WTC11 (cell line): Measurements from ENCODE around the gene ZDHHC18. TPM values are rescaled to one million over a fixed set of nuclear protein-coding genes. Genes with fewer than 3 reads are reported as not detected.
"Not testable (repeated sequence)": the region's sequence is repeated elsewhere in the genome, so short reads cannot be mapped to it uniquely, and the experiment has no call there.

ENCODE experiments used
- ATAC-seq: fragments of 200-7000 bp; cut with Tn5 transposase; 2 replicates; pipeline ENCODE4 v1.10.0; 2021; ENCODE audit warnings: mild to moderate bottlenecking, moderate library complexity
- CTCF ChIA-PET: fragments of 300-600 bp; sonication (Branson Sonifier 250); formaldehyde crosslinking; loops from one replicate; lab custom pipeline; 2021; ENCODE audit warnings: antibody characterized with exemption; lab: Charles Lee
- POLR2A ChIA-PET: fragments of 350-600 bp; sonication (Branson Sonifier 250); formaldehyde crosslinking; loops from one replicate; lab custom pipeline; 2021; ENCODE audit warnings: antibody characterized with exemption; lab: Charles Lee
- DNase-seq: peaks from one replicate; pipeline ENCODE4 v3.0.0; 2021; ENCODE audit warnings: low spot score
- H3K27ac Mint-ChIP-seq: 2 replicates; pipeline ENCODE4 v1.8.0; 2021; ENCODE audit warnings: mixed read lengths
- H3K27me3 Mint-ChIP-seq: 2 replicates; pipeline ENCODE4 v1.8.0; 2021; ENCODE audit warnings: low read depth, mild to moderate bottlenecking, moderate library complexity, mixed read lengths
- H3K36me3 Mint-ChIP-seq: 2 replicates; pipeline ENCODE4 v1.8.0; 2021; ENCODE audit warnings: mixed read lengths
- H3K4me1 Mint-ChIP-seq: 2 replicates; pipeline ENCODE4 v1.8.0; 2022; ENCODE audit warnings: mixed read lengths
- H3K4me3 Mint-ChIP-seq: 2 replicates; pipeline ENCODE4 v1.8.0; 2021; ENCODE audit warnings: mild to moderate bottlenecking, moderate library complexity, mixed read lengths
- H3K9me3 Mint-ChIP-seq: 2 replicates; pipeline ENCODE4 v1.8.0; 2021; ENCODE audit warnings: mixed read lengths
- CTCF ChIP-seq: fragments of 200-600 bp; IDR thresholded peaks from 2 replicates; pipeline ENCODE4 v1.8.0; 2022; ENCODE audit warnings: antibody characterized with exemption
- E2F5 ChIP-seq: sonication (generic); formaldehyde crosslinking; IDR thresholded peaks from 2 replicates; pipeline ENCODE4 v1.8.1; 2022; ENCODE audit warnings: mild to moderate bottlenecking, moderate library complexity, missing genetic modification reagents
- GTF2I ChIP-seq: fragments of 250-450 bp; sonication (Bioruptor Pico); conservative IDR thresholded peaks from 2 replicates; pipeline ENCODE4 v1.4.0; 2021; ENCODE audit warnings: mild to moderate bottlenecking
- IRF1 ChIP-seq: sonication (generic); formaldehyde crosslinking; IDR thresholded peaks from 2 replicates; pipeline ENCODE4 v1.8.0; 2023; ENCODE audit warnings: missing genetic modification reagents
- JUN ChIP-seq: sonication (generic); formaldehyde crosslinking; IDR thresholded peaks from 2 replicates; pipeline ENCODE4 v1.8.0; 2023; ENCODE audit warnings: mild to moderate bottlenecking, missing genetic modification reagents
- MYBL2 ChIP-seq: sonication (generic); formaldehyde crosslinking; IDR thresholded peaks from 2 replicates; pipeline ENCODE4 v1.8.1; 2023; ENCODE audit warnings: mild to moderate bottlenecking, moderate library complexity, missing genetic modification reagents
- NR1H2 ChIP-seq: sonication (generic); formaldehyde crosslinking; IDR thresholded peaks from 2 replicates; pipeline ENCODE4 v1.9.0; 2021; ENCODE audit warnings: mild to moderate bottlenecking, moderate library complexity, missing genetic modification reagents
- PRDM15 ChIP-seq: sonication (generic); formaldehyde crosslinking; IDR thresholded peaks from 2 replicates; pipeline ENCODE4 v1.8.0; 2022; ENCODE audit warnings: missing genetic modification reagents
- RELA ChIP-seq: sonication (generic); formaldehyde crosslinking; IDR thresholded peaks from 2 replicates; pipeline ENCODE4 v1.8.1; 2022; ENCODE audit warnings: missing genetic modification reagents, mild to moderate bottlenecking, borderline replicate concordance
- TCF7 ChIP-seq: sonication (generic); formaldehyde crosslinking; IDR thresholded peaks from 2 replicates; pipeline ENCODE4 v1.8.0; 2022; ENCODE audit warnings: mild to moderate bottlenecking, low read depth, missing genetic modification reagents, moderate library complexity
- ZNF121 ChIP-seq: sonication (generic); formaldehyde crosslinking; IDR thresholded peaks from 2 replicates; pipeline ENCODE4 v1.8.0; 2023; ENCODE audit warnings: missing genetic modification reagents
- ZNF263 ChIP-seq: sonication (generic); formaldehyde crosslinking; IDR thresholded peaks from 2 replicates; pipeline ENCODE4 v1.8.1; 2022; ENCODE audit warnings: low read depth, mild to moderate bottlenecking, moderate library complexity, missing genetic modification reagents
- ZNF425 ChIP-seq: fragments of 250-450 bp; sonication (Bioruptor Pico); conservative IDR thresholded peaks from 2 replicates; pipeline ENCODE4 v1.9.0; 2021; ENCODE audit warnings: mild to moderate bottlenecking
- ZSCAN18 ChIP-seq: fragments of 250-450 bp; sonication (Bioruptor Pico); IDR thresholded peaks from 2 replicates; pipeline ENCODE4 v2.1.2; 2022; ENCODE audit warnings: mild to moderate bottlenecking, moderate library complexity
- total RNA-seq: library from RNA; stranded (reverse); gene quantifications from 3 replicates; pipeline ENCODE4 v1.2.3, GENCODE V29; 2021

The ZDHHC18 gene
- total RNA-seq, 1 experiment from 2014 or later: 26.5 TPM

GRCh38 chr1:26799479-26800142 is 26.9 kb upstream of the ZDHHC18 start:
- Mint-ChIP-seq H3K4me3 (no peak overlapping the region), H3K27ac (peak overlapping the region; percentile 79), H3K36me3 (peaks cover 11% of the 10 kb centered on the region), H3K27me3 (0 out of 2 replicates have a peak, but pooled peaks cover 3% of the 10 kb centered on the region), H3K4me1 (peaks cover 19% of the 10 kb centered on the region), H3K9me3 (peaks cover 11% of the 10 kb centered on the region)
- ChIA-PET CTCF (interaction anchor here (0.6 to 3.2 kb wide), 16 partner anchors 10 to 712 kb away, joined by 3 to 35 read pairs (median 6); partner anchors contain the start of genes PIGV and RPS6KA1), POLR2A (interaction anchor here (1.0 to 1.2 kb wide), 2 partner anchors 66 to 106 kb away, joined by 3 read pairs; no protein-coding TSS in a partner anchor)
- DNase-seq (no peak), ATAC-seq (peak; percentile 54)
- TF ChIP-seq PRDM15 (CRISPR knock-in tag) (no peak), ZSCAN18 (no peak), TCF7 (no peak), IRF1 (no peak), E2F5 (CRISPR knock-in tag) (no peak)

GRCh38 chr1:26803932-26804331 is 22.6 kb upstream of the ZDHHC18 start:
- POLR2A ChIA-PET, H3K4me3 Mint-ChIP-seq, CTCF ChIA-PET, DNase-seq, H3K36me3 Mint-ChIP-seq, ATAC-seq, H3K27ac Mint-ChIP-seq, H3K27me3 Mint-ChIP-seq: not testable (repeated sequence)
- peaks cover 19% of the 10 kb centered on the region for H3K4me1 Mint-ChIP-seq
- H3K9me3 Mint-ChIP-seq: peaks cover 23% of the 10 kb centered on the region

GRCh38 chr1:26810105-26810504 is 16.4 kb upstream of the ZDHHC18 start:
- POLR2A ChIA-PET, H3K27ac Mint-ChIP-seq, H3K4me3 Mint-ChIP-seq, H3K4me1 Mint-ChIP-seq, H3K36me3 Mint-ChIP-seq, H3K27me3 Mint-ChIP-seq: not testable (repeated sequence)
- CTCF ChIA-PET: interaction anchor here (0.6 to 3.4 kb wide), 23 partner anchors 9 to 310 kb away, joined by 3 to 19 read pairs (median 5); partner anchors contain the start of genes GPN2, NUDC and PIGV
- peak; percentile 42; the same call in 1 of the 2 replicates for TF ChIP-seq CTCF
- ATAC-seq (peak; percentile 89), DNase-seq (peak; percentile 78)
- H3K9me3 Mint-ChIP-seq: peaks cover 20% of the 10 kb centered on the region

- H3K4me3 Mint-ChIP-seq: no peak overlapping the region
- POLR2A ChIA-PET: no interaction called here
- H3K27me3 Mint-ChIP-seq: no peaks in the 10 kb centered on the region; the same call in 1 of the 2 replicates
- H3K27ac Mint-ChIP-seq: no peak overlapping the region
- H3K9me3 Mint-ChIP-seq: peaks cover 16% of the 10 kb centered on the region; the same call in 1 of the 2 replicates
- no peaks in the 10 kb centered on the region for H3K4me1 Mint-ChIP-seq
- no peak for DNase-seq
- H3K36me3 Mint-ChIP-seq: no peaks in the 10 kb centered on the region
- ATAC-seq: no peak
- CTCF ChIA-PET: interaction anchor here (0.5 to 3.4 kb wide), 13 partner anchors 10 to 273 kb away, joined by 3 to 19 read pairs (median 6); partner anchors contain the start of genes NUDC, PIGV and ZDHHC18
- no peak for TF ChIP-seq RELA (CRISPR knock-in tag)
- no peak for TF ChIP-seq GTF2I (CRISPR knock-in tag)
- no peak for TF ChIP-seq MYBL2
- no peak for TF ChIP-seq ZSCAN18
- no peak for TF ChIP-seq ZNF425
- TF ChIP-seq ZNF263 (CRISPR knock-in tag): no peak
- TF ChIP-seq NR1H2 (CRISPR knock-in tag): no peak
- TF ChIP-seq JUN (CRISPR knock-in tag): no peak
- no peak for TF ChIP-seq ZNF121 (CRISPR knock-in tag)
These were observed 15.4 kb upstream of the ZDHHC18 start for GRCh38 chr1:26811057-26811456.
